NB4 (cell line): ENCODE measurements around the gene RARB.

ENCODE experiments used
- DNase-seq: peaks from one replicate; pipeline ENCODE4 v3.0.0; 2010; ENCODE audit warnings: low read depth
- H3K4me3 ChIP-seq: one replicate; pipeline ENCODE4 v1.5.1; 2011; ENCODE audit warnings: mild to moderate bottlenecking, low read depth, low read length, moderate library complexity
- MYC ChIP-seq: IDR thresholded peaks from 2 replicates; pipeline ENCODE4 v1.6.1; 2011; ENCODE audit warnings: low read depth, low read length
- POLR2A ChIP-seq: IDR thresholded peaks from 2 replicates; pipeline ENCODE4 v1.6.1; 2011; ENCODE audit warnings: mild to moderate bottlenecking; ENCODE audit not compliant: insufficient read length; ENCODE audit errors: extremely low read depth
- TF ChIP-seq, protein P1 (sequence below): IDR thresholded peaks from one replicate; pipeline ENCODE4 v1.5.1; 2012; ENCODE audit warnings: low read depth, low read length
- TF ChIP-seq, protein P2 (sequence below): IDR thresholded peaks from 2 replicates; pipeline ENCODE4 v1.6.1; 2011; ENCODE audit warnings: low read depth, low read length

The RARB gene

GRCh38 chr3:25403968-25404367 lies 24.1 kb upstream of the RARB start:
- TF ChIP-seq, protein P1, sequence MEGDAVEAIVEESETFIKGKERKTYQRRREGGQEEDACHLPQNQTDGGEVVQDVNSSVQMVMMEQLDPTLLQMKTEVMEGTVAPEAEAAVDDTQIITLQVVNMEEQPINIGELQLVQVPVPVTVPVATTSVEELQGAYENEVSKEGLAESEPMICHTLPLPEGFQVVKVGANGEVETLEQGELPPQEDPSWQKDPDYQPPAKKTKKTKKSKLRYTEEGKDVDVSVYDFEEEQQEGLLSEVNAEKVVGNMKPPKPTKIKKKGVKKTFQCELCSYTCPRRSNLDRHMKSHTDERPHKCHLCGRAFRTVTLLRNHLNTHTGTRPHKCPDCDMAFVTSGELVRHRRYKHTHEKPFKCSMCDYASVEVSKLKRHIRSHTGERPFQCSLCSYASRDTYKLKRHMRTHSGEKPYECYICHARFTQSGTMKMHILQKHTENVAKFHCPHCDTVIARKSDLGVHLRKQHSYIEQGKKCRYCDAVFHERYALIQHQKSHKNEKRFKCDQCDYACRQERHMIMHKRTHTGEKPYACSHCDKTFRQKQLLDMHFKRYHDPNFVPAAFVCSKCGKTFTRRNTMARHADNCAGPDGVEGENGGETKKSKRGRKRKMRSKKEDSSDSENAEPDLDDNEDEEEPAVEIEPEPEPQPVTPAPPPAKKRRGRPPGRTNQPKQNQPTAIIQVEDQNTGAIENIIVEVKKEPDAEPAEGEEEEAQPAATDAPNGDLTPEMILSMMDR = no peak
- TF ChIP-seq, protein P2, sequence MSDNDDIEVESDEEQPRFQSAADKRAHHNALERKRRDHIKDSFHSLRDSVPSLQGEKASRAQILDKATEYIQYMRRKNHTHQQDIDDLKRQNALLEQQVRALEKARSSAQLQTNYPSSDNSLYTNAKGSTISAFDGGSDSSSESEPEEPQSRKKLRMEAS = no peak
- TF ChIP-seq POLR2A (no peak), MYC (no peak)
- no peak overlapping the region for H3K4me3 ChIP-seq
- no peak for DNase-seq

GRCh38 chr3:25404569-25404968 lies 23.5 kb upstream of the RARB start:
- no peak for TF ChIP-seq MYC
- TF ChIP-seq POLR2A = no peak
- DNase-seq = no peak
- H3K4me3 ChIP-seq = no peak overlapping the region

DNA sequence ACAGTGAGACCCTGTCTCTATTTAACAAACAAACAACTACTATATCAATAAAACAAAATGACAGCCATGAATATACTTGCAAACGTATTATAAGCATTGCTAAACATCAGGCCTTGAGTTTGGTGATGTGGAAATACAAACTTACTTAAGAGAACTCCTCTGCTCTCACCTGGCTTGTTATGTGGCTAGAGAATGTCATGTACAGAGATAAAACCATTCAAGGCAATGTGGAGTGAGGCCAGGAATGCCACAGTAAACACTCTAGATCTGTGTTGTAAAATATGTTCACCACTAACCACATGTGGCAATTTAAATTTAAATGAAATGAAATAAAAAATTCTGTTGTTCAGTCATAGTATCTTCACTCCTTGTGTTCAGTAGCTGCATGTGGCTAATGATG lies 22.7 kb upstream of the RARB start:
- TF ChIP-seq MYC (no peak), POLR2A (no peak)
- TF ChIP-seq, protein P1 = no peak
- DNase-seq = no peak
- H3K4me3 ChIP-seq = no peak overlapping the region

DNA sequence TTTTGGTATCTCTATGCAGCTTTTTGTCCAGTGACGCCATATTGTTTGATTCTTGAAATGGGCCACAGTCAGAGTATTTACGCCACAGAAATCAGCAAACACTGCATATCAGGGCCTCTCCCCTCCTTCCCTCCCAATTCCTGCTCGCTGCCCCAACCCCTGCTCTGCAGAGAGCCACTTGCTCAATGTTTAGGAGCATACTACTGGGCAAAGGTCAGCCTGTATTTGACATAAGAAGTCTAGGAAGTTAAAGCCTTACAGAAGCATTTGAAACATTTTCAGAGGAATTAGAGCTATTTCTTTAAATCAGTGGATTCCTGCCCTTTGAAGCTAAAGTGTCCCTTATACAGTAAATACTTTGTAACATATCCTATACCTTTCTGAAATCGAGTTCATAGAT lies 17.4 kb upstream of the RARB start:
- H3K4me3 ChIP-seq = no peak overlapping the region
- no peak for DNase-seq
- TF ChIP-seq MYC = no peak
- no peak for TF ChIP-seq POLR2A
- TF ChIP-seq, protein P2 = no peak
- TF ChIP-seq, protein P1 = no peak

DNA sequence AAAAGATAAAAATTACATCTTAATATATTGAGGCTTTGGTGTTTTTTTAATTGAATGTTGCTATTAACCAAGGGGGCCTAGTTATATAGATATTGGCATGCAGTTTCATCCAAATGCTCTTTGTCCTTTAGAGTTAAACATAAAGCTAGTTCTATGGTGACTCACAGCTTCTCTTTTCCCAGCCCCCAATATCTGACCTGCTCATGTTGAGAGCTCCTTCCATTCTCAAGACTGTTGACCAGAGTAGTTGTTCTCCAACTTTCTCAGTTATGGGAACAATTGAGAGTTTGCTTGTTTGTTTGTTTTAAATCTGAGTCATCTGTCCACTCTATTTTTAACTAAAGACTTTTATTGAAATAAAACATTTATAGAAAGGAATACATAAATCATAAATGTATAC lies 15.8 kb upstream of the RARB start:
- H3K4me3 ChIP-seq = no peak overlapping the region
- DNase-seq = no peak
- TF ChIP-seq, protein P2 = no peak
- TF ChIP-seq MYC = no peak
- TF ChIP-seq, protein P1 = no peak
- no peak for TF ChIP-seq POLR2A

DNA sequence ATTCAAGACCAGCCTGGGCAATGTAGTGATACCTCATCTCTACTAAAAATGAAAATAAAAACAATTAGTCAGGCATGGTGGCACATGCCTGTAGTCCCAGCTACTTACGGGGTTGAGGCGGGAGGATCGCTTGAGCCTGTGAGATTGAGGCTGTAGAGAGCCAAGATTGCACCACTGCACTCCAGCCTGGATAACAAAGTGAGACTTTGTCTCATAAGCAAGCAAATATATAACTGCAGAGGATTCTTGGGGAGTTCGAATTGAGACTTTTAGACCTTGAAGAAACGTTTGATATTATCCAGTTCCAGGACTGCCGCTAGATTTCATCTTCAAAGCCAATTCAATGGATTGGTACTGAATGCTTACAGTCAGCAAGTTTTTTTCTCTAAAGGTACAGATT lies 11.9 kb upstream of the RARB start:
- H3K4me3 ChIP-seq = no peak overlapping the region
- TF ChIP-seq MYC (no peak), POLR2A (no peak)
- TF ChIP-seq, protein P1 = no peak
- TF ChIP-seq, protein P2 = no peak
- DNase-seq = no peak
